H1 (cell line): ENCODE measurements around the gene RIMS3. TPM values are rescaled to one million over a fixed set of nuclear protein-coding genes. Genes with fewer than 3 reads are reported as not detected.

Source experiments
- CTCF ChIA-PET: fragments of 300-600 bp; sonication (Branson Sonifier 250); formaldehyde crosslinking; loops from one replicate; lab custom pipeline; 2021; ENCODE audit not compliant: partially characterized antibody; lab: Charles Lee
- POLR2A ChIA-PET: fragments of 300-600 bp; sonication (Branson Sonifier 250); formaldehyde crosslinking; loops from one replicate; lab custom pipeline; 2021; ENCODE audit warnings: inconsistent platforms; ENCODE audit not compliant: partially characterized antibody; lab: Charles Lee
- DNase-seq, 2 experiments: peaks; one replicate each; pipeline versions ENCODE4 v3.0.0 to v3.0.0-alpha.2; 2010 to 2022; ENCODE audit warnings: low spot score in 2 of 2, low read depth in 1 of 2, mixed read lengths in 1 of 2
- FAIRE-seq: peaks from 2 replicates; lab custom pipeline; 2011; peaks lifted over from hg19 to GRCh38; lab: Jason Lieb, UNC
- H2AFZ ChIP-seq: 2 replicates; pipeline ENCODE4 v1.8.1; 2012; ENCODE audit warnings: low read length, inconsistent platforms
- H2AK5ac ChIP-seq: 2 replicates; pipeline ENCODE4 v1.6.1; 2013; ENCODE audit warnings: low read depth, low read length
- H2BK120ac ChIP-seq: replicated peaks from 2 replicates; pipeline ENCODE3; 2013; ENCODE audit warnings: low read depth, low read length, inconsistent platforms
- H2BK12ac ChIP-seq: 2 replicates; pipeline ENCODE4 v1.6.1; 2013; ENCODE audit warnings: low read depth, low read length
- H2BK15ac ChIP-seq: 2 replicates; pipeline ENCODE4 v1.6.1; 2013; ENCODE audit warnings: low read length
- H2BK20ac ChIP-seq: 2 replicates; pipeline ENCODE4 v1.6.1; 2013; ENCODE audit warnings: low read length
- H2BK5ac ChIP-seq: 2 replicates; pipeline ENCODE4 v1.6.1; 2013; ENCODE audit warnings: low read depth, low read length
- H3K14ac ChIP-seq: 2 replicates; pipeline ENCODE4 v1.6.1; 2013; ENCODE audit warnings: inconsistent platforms; ENCODE audit not compliant: insufficient read length
- H3K18ac ChIP-seq: 2 replicates; pipeline ENCODE4 v1.6.1; 2013; ENCODE audit warnings: low read length; ENCODE audit errors: extremely low read depth
- H3K23ac ChIP-seq: 2 replicates; pipeline ENCODE4 v1.6.1; 2013; ENCODE audit warnings: inconsistent platforms; ENCODE audit not compliant: insufficient read length
- H3K23me2 ChIP-seq: 2 replicates; pipeline ENCODE4 v1.6.1; 2013; ENCODE audit warnings: low read depth, low read length
- H3K27ac ChIP-seq: 2 replicates; pipeline ENCODE4 v1.6.1; 2011; ENCODE audit warnings: low read depth, low read length, inconsistent platforms
- H3K27me3 ChIP-seq, 4 experiments: replicated peaks in 1 of 4; 1 replicate in 1 of 4; 2 replicates in 3 of 4; pipeline versions ENCODE4 v1.6.1 to v1.8.1; 2011 to 2013; ENCODE audit warnings: low read length in 3 of 4, mild to moderate bottlenecking in 3 of 4, inconsistent platforms in 2 of 4, mixed read lengths in 2 of 4, moderate library complexity in 1 of 4; ENCODE audit not compliant: control insufficient read depth in 3 of 4, insufficient read depth in 3 of 4; ENCODE audit errors: extremely low read depth in 1 of 4
- H3K36me3 ChIP-seq, 4 experiments: 2 replicates each; pipeline versions ENCODE4 v1.6.1 to v1.8.1; 2011 to 2013; ENCODE audit warnings: mild to moderate bottlenecking in 4 of 4, low read length in 3 of 4, moderate library complexity in 2 of 4, control low read depth in 1 of 4, inconsistent platforms in 1 of 4; ENCODE audit not compliant: insufficient read depth in 4 of 4, control insufficient read depth in 2 of 4
- H3K4ac ChIP-seq: replicated peaks from 2 replicates; pipeline ENCODE3; 2013; ENCODE audit warnings: low read length, low read depth, mixed read lengths, inconsistent platforms; ENCODE audit not compliant: insufficient read length
- H3K4me1 ChIP-seq, 4 experiments: replicated peaks in 1 of 4; 1 replicate in 1 of 4; 2 replicates in 3 of 4; pipeline versions ENCODE4 v1.6.1 to v1.8.1; 2011 to 2013; ENCODE audit warnings: low read length in 3 of 4, inconsistent platforms in 2 of 4, mixed read lengths in 1 of 4; ENCODE audit not compliant: insufficient read depth in 4 of 4, control insufficient read depth in 3 of 4
- H3K4me2 ChIP-seq, 2 experiments: 2 replicates each; pipeline versions ENCODE4 v1.6.1 to v1.8.1; 2011 to 2013; ENCODE audit warnings: low read depth in 2 of 2, low read length in 2 of 2, control low read depth in 1 of 2, inconsistent platforms in 1 of 2, mild to moderate bottlenecking in 1 of 2; ENCODE audit not compliant: insufficient read depth in 1 of 2
- H3K4me3 ChIP-seq, 4 experiments: fragments of 200-600, 300-600 bp in 1 of 4; sonication (generic), shearing (Covaris generic), sonication (Bioruptor Twin) in 1 of 4; 2 replicates each; pipeline versions ENCODE4 v1.5.1 to v1.8.1; 2011 to 2016; ENCODE audit warnings: low read length in 4 of 4, low read depth in 3 of 4, control low read depth in 2 of 4, inconsistent platforms in 2 of 4, mild to moderate bottlenecking in 2 of 4, mixed read lengths in 1 of 4, moderate library complexity in 1 of 4; ENCODE audit not compliant: insufficient read depth in 2 of 4; ENCODE audit errors: extremely low read depth in 1 of 4
- H3K56ac ChIP-seq: replicated peaks from 2 replicates; pipeline ENCODE3; 2013; ENCODE audit warnings: low read depth, mild to moderate bottlenecking, mixed read lengths, low read length, inconsistent platforms; ENCODE audit not compliant: insufficient read length
- H3K79me1 ChIP-seq: 2 replicates; pipeline ENCODE4 v1.6.1; 2013; ENCODE audit warnings: low read depth, low read length, control low read depth
- H3K79me2 ChIP-seq, 2 experiments: 2 replicates each; pipeline versions ENCODE4 v1.6.1 to v1.8.1; 2012 to 2013; ENCODE audit warnings: low read length in 2 of 2, mild to moderate bottlenecking in 2 of 2, inconsistent platforms in 1 of 2; ENCODE audit not compliant: insufficient read depth in 2 of 2, control insufficient read depth in 1 of 2
- H3K9ac ChIP-seq, 4 experiments: replicated peaks in 1 of 4; 1 replicate in 1 of 4; 2 replicates in 3 of 4; pipeline versions ENCODE4 v1.6.1 to v1.8.1; 2011 to 2013; ENCODE audit warnings: low read depth in 3 of 4, low read length in 3 of 4, control low read depth in 2 of 4, mild to moderate bottlenecking in 2 of 4, moderate library complexity in 2 of 4, inconsistent platforms in 1 of 4; ENCODE audit errors: extremely low read depth in 1 of 4
- H3K9me3 ChIP-seq, 2 experiments: 2 replicates each; pipeline versions ENCODE4 v1.6.1 to v1.8.1; 2012 to 2013; ENCODE audit warnings: mild to moderate bottlenecking in 2 of 2, moderate library complexity in 2 of 2, control low read depth in 1 of 2, inconsistent platforms in 1 of 2, low read depth in 1 of 2, low read length in 1 of 2, mixed read lengths in 1 of 2; ENCODE audit not compliant: insufficient read depth in 2 of 2
- H4K20me1 ChIP-seq, 2 experiments: replicated peaks in 1 of 2; 2 replicates each; pipeline versions ENCODE3 to v1.8.1; 2011 to 2013; ENCODE audit warnings: inconsistent platforms in 2 of 2, low read length in 2 of 2, mild to moderate bottlenecking in 1 of 2; ENCODE audit not compliant: insufficient read depth in 2 of 2, control insufficient read depth in 1 of 2
- H4K5ac ChIP-seq: 2 replicates; pipeline ENCODE4 v1.6.1; 2013; ENCODE audit warnings: low read length, low read depth, mixed read lengths, inconsistent platforms; ENCODE audit not compliant: insufficient read length
- H4K8ac ChIP-seq: 2 replicates; pipeline ENCODE4 v1.8.0; 2013; ENCODE audit warnings: mild to moderate bottlenecking, moderate library complexity, low read length, inconsistent platforms; ENCODE audit not compliant: insufficient read depth; ENCODE audit errors: extremely low read depth
- H4K91ac ChIP-seq: replicated peaks from 2 replicates; pipeline ENCODE3; 2013; ENCODE audit warnings: low read length, mixed read lengths, inconsistent platforms; ENCODE audit not compliant: insufficient read length
- CBX8 ChIP-seq: fragments of 300-800, 300-1000 bp; sonication (generic); IDR thresholded peaks from 2 replicates; pipeline ENCODE4 v1.7.1; 2016; ENCODE audit warnings: low read depth, low read length, borderline replicate concordance
- CHD1 ChIP-seq: IDR thresholded peaks from 2 replicates; pipeline ENCODE4 v1.6.1; 2012; ENCODE audit warnings: low read depth, low read length, improper control_type of control experiment
- EGR1 ChIP-seq: IDR thresholded peaks from 2 replicates; pipeline ENCODE4 v1.6.1; 2011; ENCODE audit warnings: low read depth, low read length, borderline replicate concordance
- EZH2 ChIP-seq: fragments of 200-600 bp; sonication (generic); IDR thresholded peaks from 2 replicates; pipeline ENCODE4 v1.7.1; 2012; ENCODE audit warnings: low read depth, mild to moderate bottlenecking, moderate library complexity, low read length, inconsistent platforms; ENCODE audit not compliant: severe bottlenecking
- FOSL1 ChIP-seq: IDR thresholded peaks from 2 replicates; pipeline ENCODE4 v1.6.1; 2011; ENCODE audit warnings: mild to moderate bottlenecking, low read depth, low read length, moderate library complexity; ENCODE audit not compliant: insufficient read depth
- HDAC2 ChIP-seq, 2 experiments: fragments of 300-600 bp in 1 of 2; sonication (generic) in 1 of 2; IDR thresholded peaks; 2 replicates each; pipeline ENCODE4 v1.6.1; 2011 to 2012; ENCODE audit warnings: low read depth in 2 of 2, low read length in 2 of 2, mild to moderate bottlenecking in 2 of 2, moderate library complexity in 2 of 2, borderline replicate concordance in 1 of 2, inconsistent platforms in 1 of 2
- KDM4A ChIP-seq: IDR thresholded peaks from one replicate; pipeline ENCODE4 v1.7.1; 2012; ENCODE audit warnings: low read depth, mild to moderate bottlenecking, moderate library complexity, low read length, inconsistent platforms; ENCODE audit not compliant: severe bottlenecking
- NRF1 ChIP-seq: IDR thresholded peaks from 2 replicates; pipeline ENCODE4 v1.6.1; 2011; ENCODE audit warnings: mild to moderate bottlenecking, low read depth, low read length, improper control_type of control experiment
- SIX5 ChIP-seq: IDR thresholded peaks from 2 replicates; pipeline ENCODE4 v1.6.1; 2011; ENCODE audit warnings: mild to moderate bottlenecking, low read depth, low read length
- SP1 ChIP-seq: IDR thresholded peaks from 2 replicates; pipeline ENCODE4 v1.6.1; 2011; ENCODE audit warnings: low read depth, low read length
- YY1 ChIP-seq: IDR thresholded peaks from 2 replicates; pipeline ENCODE4 v1.6.1; 2011; ENCODE audit warnings: low read depth, mild to moderate bottlenecking, low read length
- WGBS, 2 experiments: shearing (Covaris generic) in 1 of 2; methylation state at CpG; one replicate each; pipeline versions ENCODE4 v1.1.6 to v1.1.7; 2013 to 2015; ENCODE audit warnings: low lambda C conversion rate in 2 of 2, mixed read lengths in 2 of 2, inconsistent platforms in 1 of 2, low coverage in 1 of 2, missing lambda C conversion rate in 1 of 2; ENCODE audit not compliant: insufficient replicate concordance in 2 of 2, insufficient coverage in 1 of 2, insufficient read length in 1 of 2; ENCODE audit errors: extremely low coverage in 1 of 2, missing lambda C conversion rate in 1 of 2; 5-methylcytosine and 5-hydroxymethylcytosine counted together
- polyA plus RNA-seq, 7 experiments: library from polyadenylated mRNA; depleted of rRNA in 3 of 7; stranded (reverse) in 5 of 7; unstranded in 2 of 7; fragments of >200 nt in 5 of 7; fragments of 200-250 nt in 2 of 7; gene quantifications; 1 replicate in 5 of 7; 2 replicates in 1 of 7; 4 replicates in 1 of 7; pipeline versions ENCODE4 v1.2.1 to v1.2.3, GENCODE V29; 2011 to 2013; ENCODE audit warnings: missing spikeins in 2 of 7, mixed read lengths in 2 of 7
- total RNA-seq: library from RNA; stranded (reverse); fragmentation: NEBNext Ultra II Directional; extraction: Animal tissue kit (Norgen Biotek cat#: 25700); gene quantifications from 2 replicates; pipeline ENCODE4 v1.2.1, GENCODE V29; 2021

The RIMS3 gene
- total and polyA plus RNA-seq, 2 of the 8 experiments (the other 6 are each of a cell fraction or from before 2014, with no cell fraction given), result 13.3 to 20.6 TPM

DNA sequence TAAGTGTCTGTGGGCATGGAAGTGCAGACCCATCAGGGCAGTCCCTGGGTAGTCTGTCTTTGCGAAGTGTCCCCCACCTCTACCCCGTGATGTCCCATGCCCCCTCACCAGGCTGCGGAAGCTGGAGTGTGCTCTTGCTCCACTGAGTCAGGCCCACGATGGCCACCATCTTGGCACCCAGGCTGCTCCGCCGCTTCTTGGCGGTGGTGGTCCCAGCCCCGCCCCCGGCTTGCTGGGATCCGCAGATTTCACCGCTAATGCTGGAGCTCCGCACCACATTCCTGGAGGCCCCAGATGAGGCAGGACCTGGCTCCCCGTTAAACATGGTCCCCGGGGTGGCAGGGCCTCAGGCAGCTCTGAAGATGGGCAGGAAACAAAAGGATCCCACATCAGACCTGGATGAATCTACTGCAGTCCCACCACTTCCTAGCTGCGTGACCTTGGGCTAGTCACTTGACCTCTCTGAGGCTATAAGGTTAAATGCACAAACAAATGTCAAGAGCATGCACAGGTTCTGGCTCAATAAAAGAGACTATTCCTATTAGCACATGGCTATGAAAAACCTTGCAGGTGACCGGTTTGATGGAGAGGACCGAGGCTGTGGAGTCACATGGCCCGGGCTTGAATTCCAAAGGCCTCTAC is 23.8 kb downstream of the RIMS3 start:
- Histone ChIP-seq H4K8ac (no peak overlapping the region; the same call in 1 of the 2 replicates), H3K36me3 (peaks cover 0 to 7% (median 0%) of the 10 kb centered on the region in 4 experiments; a peak in 1 of 8 replicates), H2BK15ac (no peak overlapping the region), H3K9ac (no peak overlapping the region), H3K23ac (no peak overlapping the region), H2AK5ac (no peak overlapping the region), H3K4me3 (no peak overlapping the region), H3K14ac (no peak overlapping the region), H4K5ac (no peak overlapping the region), H2BK20ac (no peak overlapping the region), H3K79me1 (no peaks in the 10 kb centered on the region), H2AFZ (no peak overlapping the region), H4K20me1 (peaks cover 0 to 6% of the 10 kb centered on the region in 2 experiments), H3K27me3 (no peaks in the 10 kb centered on the region), H3K4ac (no peak overlapping the region), H3K9me3 (no peaks in the 10 kb centered on the region), H4K91ac (no peak overlapping the region), H3K27ac (no peak overlapping the region), H2BK120ac (no peak overlapping the region), H2BK12ac (no peak overlapping the region), H3K23me2 (no peaks in the 10 kb centered on the region; the same call in 1 of the 2 replicates), H3K4me1 (no peaks in the 10 kb centered on the region; a peak in 1 of 7 replicates), H3K4me2 (no peak overlapping the region), H2BK5ac (no peak overlapping the region), H3K18ac (no peak overlapping the region), H3K79me2 (no peaks in the 10 kb centered on the region), H3K56ac (no peak overlapping the region)
- TF ChIP-seq KDM4A (no peak), NRF1 (no peak), HDAC2 (IDR thresholded peaks at IDR 0.05; ENCODE audit: borderline replicate concordance in 1 of 2, low read depth in 2 of 2, low read length in 2 of 2) (no peak), SIX5 (no peak), EZH2 (no peak), YY1 (no peak), FOSL1 (no peak), EGR1 (no peak), SP1 (no peak), CHD1 (no peak), CBX8 (no peak)
- ChIA-PET CTCF (interaction anchor here (1.2 to 37.5 kb wide), 3 partner anchors 12 to 141 kb away, joined by 3 to 684 read pairs (median 684); partner anchors contain the start of gene RIMS3), POLR2A (interaction anchor here (1.0 kb wide), 1 partner anchor 10 kb away, joined by 3 read pairs; no protein-coding TSS in a partner anchor)
- FAIRE-seq (no peak), DNase-seq (no peak)
- 96% methylated on average over 17 of the region's 18 CpGs; no CpG with 5 or more reads in 1 of the 2 experiments for WGBS, 2 experiments
